Esophagus (tissue), 2 donors: ENCODE data around the gene GLO1. TPM values are rescaled to one million over a fixed set of nuclear protein-coding genes. Genes with fewer than 3 reads are reported as not detected.

Experiments used
- H3K27ac ChIP-seq, 2 donors: one replicate each; pipeline ENCODE4 v1.5.1; 2013; ENCODE audit warnings: low read depth in 2 of 2, mild to moderate bottlenecking in 2 of 2, inconsistent platforms in 1 of 2, low read length in 1 of 2, moderate library complexity in 1 of 2
- H3K27me3 ChIP-seq, 2 donors: one replicate each; pipeline ENCODE4 v1.6.1; 2013; ENCODE audit warnings: low read length in 2 of 2, control low read depth in 1 of 2, mild to moderate bottlenecking in 1 of 2; ENCODE audit not compliant: insufficient read depth in 2 of 2, control insufficient read depth in 1 of 2
- H3K36me3 ChIP-seq, 2 donors: one replicate each; pipeline ENCODE4 v1.6.1; 2013; ENCODE audit warnings: low read length in 1 of 2; ENCODE audit not compliant: control insufficient read depth in 2 of 2, insufficient read depth in 2 of 2
- H3K4me1 ChIP-seq, 2 donors: one replicate each; pipeline ENCODE4 v1.6.1; 2013; ENCODE audit warnings: low read length in 1 of 2; ENCODE audit not compliant: control insufficient read depth in 2 of 2, insufficient read depth in 2 of 2
- H3K4me3 ChIP-seq, 2 donors: one replicate each; pipeline ENCODE4 v1.5.1; 2013; ENCODE audit warnings: low read length in 2 of 2, mild to moderate bottlenecking in 2 of 2, low read depth in 1 of 2, moderate library complexity in 1 of 2
- H3K9me3 ChIP-seq, 2 donors: one replicate each; pipeline ENCODE4 v1.6.1; 2013; ENCODE audit warnings: mild to moderate bottlenecking in 2 of 2, low read depth in 1 of 2, low read length in 1 of 2, moderate library complexity in 1 of 2; ENCODE audit not compliant: control insufficient read depth in 2 of 2, insufficient read depth in 1 of 2
- WGBS, 2 donors: extraction: QIAGEN DNeasy Blood & Tissue Kit; methylation state at CpG; one replicate each; pipeline ENCODE4 v1.1.7; 2013; 5-methylcytosine and 5-hydroxymethylcytosine counted together
- polyA plus RNA-seq, 2 donors: library from polyadenylated mRNA; stranded (reverse); fragments of 200-250 nt; gene quantifications; one replicate each; pipeline ENCODE4 v1.2.3, GENCODE V29; 2013
- donor health status: healthy with polysubstance abuse.
- donor health status: Bipolar disorder and iron deficiency.

GLO1 gene
- polyA plus RNA-seq, 2 donors: 58.8 to 82.5 TPM

- no peaks in the 10 kb centered on the region for H3K9me3 ChIP-seq
- H3K4me3 ChIP-seq: no peak overlapping the region
- H3K27me3 ChIP-seq: no peaks in the 10 kb centered on the region
- WGBS, 2 donors: 73 to 87% methylated on average over 6 of the region's 6 CpGs
- H3K27ac ChIP-seq: no peak overlapping the region
- no peaks in the 10 kb centered on the region for H3K4me1 ChIP-seq
- peaks cover 0 to 2% of the 10 kb centered on the region in 2 donors for H3K36me3 ChIP-seq
Observed at GRCh38 chr6:38688579-38689087, 14.3 kb downstream of the GLO1 start.

GRCh38 chr6:38687549-38687948 is 15.4 kb downstream of the GLO1 start:
- peaks cover 0 to 2% of the 10 kb centered on the region in 2 donors for H3K36me3 ChIP-seq
- no peaks in the 10 kb centered on the region for H3K4me1 ChIP-seq
- 88 to 100% methylated on average over 1 of the region's 1 CpG for WGBS, 2 donors
- H3K4me3 ChIP-seq: no peak overlapping the region
- no peaks in the 10 kb centered on the region for H3K27me3 ChIP-seq
- no peaks in the 10 kb centered on the region for H3K9me3 ChIP-seq
- H3K27ac ChIP-seq: no peak overlapping the region

DNA sequence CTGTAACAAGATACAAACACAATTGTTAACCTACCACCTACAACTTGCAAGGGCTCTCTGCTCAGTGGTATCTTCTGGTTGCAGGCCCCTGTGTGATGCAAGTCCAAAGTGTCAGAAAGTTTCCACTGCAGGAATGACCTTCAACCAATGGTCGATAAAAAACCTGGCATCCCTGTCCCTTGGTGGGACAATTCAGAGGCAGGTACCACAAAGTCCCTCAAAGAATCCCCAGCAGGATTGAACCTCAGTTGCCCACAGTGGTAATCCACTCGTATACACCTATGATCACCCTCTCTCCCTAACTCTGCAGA is 15.9 kb downstream of the GLO1 start:
- peaks cover 0 to 2% of the 10 kb centered on the region in 2 donors for H3K36me3 ChIP-seq
- no peaks in the 10 kb centered on the region for H3K27me3 ChIP-seq
- H3K27ac ChIP-seq: no peak overlapping the region
- no peaks in the 10 kb centered on the region for H3K4me1 ChIP-seq
- WGBS, 2 donors: 72 to 92% methylated on average over 2 of the region's 2 CpGs
- H3K9me3 ChIP-seq: no peaks in the 10 kb centered on the region
- H3K4me3 ChIP-seq: no peak overlapping the region

DNA sequence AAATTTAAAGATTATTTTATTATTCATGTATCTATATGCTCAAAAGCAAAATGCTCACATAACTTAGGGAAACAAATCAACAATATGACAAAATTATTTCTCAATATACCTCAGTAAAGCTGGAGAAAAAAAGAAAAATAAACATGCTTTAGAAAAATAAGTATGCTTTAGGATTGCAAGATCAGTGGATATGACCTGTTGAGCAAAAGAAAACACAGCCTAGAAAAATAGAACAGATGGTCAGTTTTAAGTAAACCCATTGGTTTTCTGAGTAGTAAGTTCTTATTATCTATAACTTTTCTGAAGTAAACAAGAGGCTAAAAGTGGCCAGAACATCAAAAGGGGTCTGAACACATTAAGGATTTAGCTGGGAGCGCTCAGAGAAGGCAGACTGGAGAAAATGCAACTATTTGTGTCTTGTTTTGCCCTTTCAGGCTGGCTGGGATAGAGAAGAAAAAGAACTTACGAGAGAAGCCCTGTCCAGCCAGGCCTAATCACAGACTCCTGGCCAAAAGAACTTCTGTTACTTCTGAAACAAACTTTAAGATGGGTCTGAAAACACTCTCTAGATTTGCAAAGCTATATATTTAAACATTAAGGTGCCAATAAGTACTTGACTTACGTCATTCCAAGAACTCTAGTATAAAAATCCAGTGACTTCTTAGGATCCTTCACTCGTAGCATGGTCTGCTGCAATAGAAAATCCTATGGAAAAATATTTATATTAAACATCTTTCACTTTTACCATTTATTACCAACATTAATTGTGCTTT is 16.5 kb downstream of the GLO1 start:
- 86 to 87% methylated on average over 4 of the region's 4 CpGs for WGBS, 2 donors
- H3K9me3 ChIP-seq: no peaks in the 10 kb centered on the region

DNA sequence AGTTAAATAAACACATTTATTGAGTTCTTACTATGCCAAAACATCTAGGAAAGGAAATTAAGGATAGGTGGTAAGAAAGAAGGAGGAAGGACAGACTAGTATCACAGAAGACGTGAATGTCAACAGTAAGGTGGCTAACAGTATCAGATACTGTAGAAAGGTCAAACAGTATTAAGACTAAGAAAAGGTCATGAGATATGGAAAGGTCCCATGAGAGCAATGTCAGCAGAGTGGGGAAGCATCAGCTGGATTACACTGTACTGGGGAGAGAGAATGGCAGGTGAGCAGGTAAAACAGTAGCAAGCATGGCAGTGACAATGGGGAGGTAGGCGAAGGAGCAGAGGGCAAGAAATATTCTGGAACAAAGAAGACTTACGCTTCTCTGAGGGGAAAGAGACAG is 18.0 kb downstream of the GLO1 start:
- Histone ChIP-seq H3K4me1 (no peaks in the 10 kb centered on the region), H3K27me3 (no peaks in the 10 kb centered on the region), H3K9me3 (no peaks in the 10 kb centered on the region), H3K27ac (no peak overlapping the region), H3K4me3 (no peak overlapping the region), H3K36me3 (peaks cover 0 to 5% of the 10 kb centered on the region in 2 donors)
- WGBS, 2 donors: 95 to 97% methylated on average over 3 of the region's 3 CpGs

More for the DNA sequence above, 16.5 kb downstream of the GLO1 start:
- no peaks in the 10 kb centered on the region for H3K4me1 ChIP-seq
- H3K36me3 ChIP-seq: peaks cover 0 to 5% of the 10 kb centered on the region in 2 donors
- no peaks in the 10 kb centered on the region for H3K27me3 ChIP-seq
- no peak overlapping the region for H3K4me3 ChIP-seq
- no peak overlapping the region for H3K27ac ChIP-seq

- H3K27me3 ChIP-seq: no peaks in the 10 kb centered on the region
- H3K9me3 ChIP-seq: no peaks in the 10 kb centered on the region
- no peak overlapping the region for H3K27ac ChIP-seq
- H3K4me3 ChIP-seq: no peak overlapping the region
- no peaks in the 10 kb centered on the region for H3K4me1 ChIP-seq
- H3K36me3 ChIP-seq: peaks cover 0 to 5% of the 10 kb centered on the region in 2 donors
- 91 to 94% methylated on average over 1 of the region's 1 CpG for WGBS, 2 donors
Observed at GRCh38 chr6:38684237-38684636, 18.7 kb downstream of the GLO1 start.

- Histone ChIP-seq H3K36me3 (peaks cover 4 to 5% of the 10 kb centered on the region in 2 donors), H3K27ac (no peak overlapping the region), H3K9me3 (no peaks in the 10 kb centered on the region), H3K4me1 (no peaks in the 10 kb centered on the region), H3K27me3 (no peaks in the 10 kb centered on the region), H3K4me3 (no peak overlapping the region)
- 97 to 100% methylated on average over 2 of the region's 2 CpGs for WGBS, 2 donors
Observed at GRCh38 chr6:38681850-38682249, 21.1 kb downstream of the GLO1 start.

GRCh38 chr6:38679668-38680067 is 23.3 kb downstream of the GLO1 start:
- H3K27me3 ChIP-seq: no peaks in the 10 kb centered on the region
- H3K36me3 ChIP-seq: peaks cover 4 to 5% of the 10 kb centered on the region in 2 donors
- no peak overlapping the region for H3K27ac ChIP-seq
- H3K4me3 ChIP-seq: no peak overlapping the region
- H3K4me1 ChIP-seq: no peaks in the 10 kb centered on the region
- 98 to 100% methylated on average over 1 of the region's 1 CpG for WGBS, 2 donors
- H3K9me3 ChIP-seq: no peaks in the 10 kb centered on the region

DNA sequence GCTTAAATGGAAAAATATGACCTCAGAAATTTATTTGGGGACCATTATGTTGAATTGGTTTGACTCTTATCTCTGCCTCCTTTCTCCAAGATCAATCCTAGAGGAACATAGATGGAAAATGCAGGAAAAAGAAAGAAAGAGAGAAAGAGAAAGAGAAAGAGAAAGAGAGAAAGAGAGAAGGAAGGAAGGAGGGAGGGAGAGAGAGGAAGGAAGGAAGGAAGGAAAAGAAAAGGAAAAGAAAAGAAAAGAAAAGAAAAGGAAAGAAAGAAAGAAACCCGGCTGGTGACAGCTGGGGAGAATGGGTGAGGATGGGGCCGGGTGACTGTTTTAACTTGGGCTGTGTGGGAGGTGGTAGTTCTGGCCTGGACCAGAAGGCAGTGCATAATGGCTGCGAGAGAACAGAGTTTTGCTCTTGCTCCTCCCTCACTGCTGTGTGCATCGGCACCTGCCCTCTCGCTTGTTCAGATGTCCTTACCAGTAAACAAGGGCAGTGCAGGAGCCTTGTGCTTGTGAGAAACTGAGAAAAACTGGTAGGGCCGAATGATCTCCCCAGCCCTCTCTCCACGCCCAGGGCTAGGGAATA is 24.7 kb downstream of the GLO1 start:
- Histone ChIP-seq H3K4me3 (no peak overlapping the region), H3K27me3 (no peaks in the 10 kb centered on the region), H3K27ac (no peak overlapping the region), H3K4me1 (no peaks in the 10 kb centered on the region), H3K9me3 (no peaks in the 10 kb centered on the region), H3K36me3 (peaks cover 3 to 4% of the 10 kb centered on the region in 2 donors)
- 91 to 92% methylated on average over 7 of the region's 7 CpGs for WGBS, 2 donors
